ENCODE data around the gene CHMP4B. TPM values are rescaled to one million over a fixed set of nuclear protein-coding genes. Genes with fewer than 3 reads are reported as not detected.

Gene CHMP4B
- total RNA-seq, 1 experiment from 2014 or later: 77.6 TPM

DNA sequence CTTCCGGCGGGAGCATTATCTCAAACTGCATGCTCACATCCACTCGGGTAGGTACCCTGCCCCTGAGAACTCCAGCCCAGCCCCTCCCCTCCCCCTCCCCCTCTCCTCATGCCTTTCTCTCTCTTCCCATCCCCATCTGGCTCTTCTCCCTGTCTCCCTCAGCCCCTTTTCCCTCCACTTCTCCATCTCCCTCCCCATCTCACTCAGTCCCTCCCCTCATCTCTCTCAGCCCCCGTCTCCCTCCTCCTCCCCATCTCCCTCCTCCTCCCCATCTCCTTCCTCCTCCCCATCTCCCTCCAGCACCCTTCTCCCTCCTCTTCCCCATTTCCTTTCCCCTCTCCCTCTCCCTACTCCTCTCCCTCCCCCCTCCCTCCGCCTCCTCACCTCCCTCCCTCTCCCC lies 27.3 kb upstream of the CHMP4B start:
- POLR2A ChIA-PET: no interaction called here
- intact Hi-C loops (cut with micrococcal nuclease): no loop called here
- no peaks in the 10 kb centered on the region for H3K27me3 Mint-ChIP-seq (ENCODE audit: insufficient read depth, unreplicated experiment)
- no peak for DNase-seq (ENCODE audit: unreplicated experiment)
- H3K36me3 Mint-ChIP-seq (ENCODE audit: insufficient read depth, unreplicated experiment): peaks cover 14% of the 10 kb centered on the region
- no TSS peak for BruUV-seq (replicated peaks)
- CTCF ChIA-PET: no interaction called here
- TF ChIP-seq, protein P1, sequence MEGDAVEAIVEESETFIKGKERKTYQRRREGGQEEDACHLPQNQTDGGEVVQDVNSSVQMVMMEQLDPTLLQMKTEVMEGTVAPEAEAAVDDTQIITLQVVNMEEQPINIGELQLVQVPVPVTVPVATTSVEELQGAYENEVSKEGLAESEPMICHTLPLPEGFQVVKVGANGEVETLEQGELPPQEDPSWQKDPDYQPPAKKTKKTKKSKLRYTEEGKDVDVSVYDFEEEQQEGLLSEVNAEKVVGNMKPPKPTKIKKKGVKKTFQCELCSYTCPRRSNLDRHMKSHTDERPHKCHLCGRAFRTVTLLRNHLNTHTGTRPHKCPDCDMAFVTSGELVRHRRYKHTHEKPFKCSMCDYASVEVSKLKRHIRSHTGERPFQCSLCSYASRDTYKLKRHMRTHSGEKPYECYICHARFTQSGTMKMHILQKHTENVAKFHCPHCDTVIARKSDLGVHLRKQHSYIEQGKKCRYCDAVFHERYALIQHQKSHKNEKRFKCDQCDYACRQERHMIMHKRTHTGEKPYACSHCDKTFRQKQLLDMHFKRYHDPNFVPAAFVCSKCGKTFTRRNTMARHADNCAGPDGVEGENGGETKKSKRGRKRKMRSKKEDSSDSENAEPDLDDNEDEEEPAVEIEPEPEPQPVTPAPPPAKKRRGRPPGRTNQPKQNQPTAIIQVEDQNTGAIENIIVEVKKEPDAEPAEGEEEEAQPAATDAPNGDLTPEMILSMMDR (IDR thresholded peaks at IDR 0.05; ENCODE audit: unreplicated experiment): no peak
- peaks cover 8% of the 10 kb centered on the region for H3K4me1 Mint-ChIP-seq (ENCODE audit: insufficient read depth, unreplicated experiment)
- H3K9me3 Mint-ChIP-seq (ENCODE audit: unreplicated experiment): no peaks in the 10 kb centered on the region
- H3K4me3 Mint-ChIP-seq (ENCODE audit: unreplicated experiment): no peak overlapping the region
- no peak overlapping the region for H3K27ac Mint-ChIP-seq (ENCODE audit: low read depth, unreplicated experiment)

DNA sequence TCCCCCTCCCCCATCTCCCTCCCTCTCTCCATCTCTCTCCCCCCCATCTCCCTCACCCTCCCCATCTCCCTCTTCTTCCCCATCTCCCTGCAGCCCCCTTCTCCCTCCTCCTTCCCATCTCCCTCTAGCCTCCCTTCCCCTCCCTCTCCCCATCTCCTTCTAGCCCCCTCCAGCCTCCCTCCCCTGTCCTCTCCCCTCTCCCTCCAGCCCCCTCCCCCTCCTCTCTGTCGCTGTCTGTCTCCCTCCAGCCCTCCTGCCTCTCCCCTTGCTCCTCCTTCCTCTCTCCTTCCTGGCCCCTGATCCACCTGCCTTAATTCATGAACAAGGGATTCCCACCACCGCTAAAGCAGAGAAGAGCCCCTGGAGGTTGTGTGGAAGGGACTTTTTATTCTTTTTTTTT lies 26.9 kb upstream of the CHMP4B start:
- BruUV-seq (replicated peaks): no TSS peak
- POLR2A ChIA-PET: no interaction called here

DNA sequence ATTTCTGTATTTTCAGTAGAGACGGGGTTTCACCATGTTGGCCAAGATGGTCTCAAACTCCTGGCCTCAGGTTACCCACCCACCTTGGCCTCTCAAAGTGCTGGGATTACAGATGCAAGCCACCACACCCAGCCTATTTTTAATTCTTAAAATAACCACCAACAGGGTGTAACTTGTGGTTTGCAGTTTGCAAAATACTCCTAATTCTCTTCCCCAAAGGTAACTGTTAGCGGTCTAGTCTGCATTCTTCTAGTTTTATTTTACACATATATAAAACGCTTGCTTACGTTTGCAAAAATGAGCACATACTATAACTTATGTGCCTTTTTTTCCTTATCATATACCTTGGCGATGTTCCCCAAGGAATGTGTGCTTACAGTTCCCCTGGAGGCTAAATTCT lies 25.6 kb upstream of the CHMP4B start:
- intact Hi-C loops (cut with micrococcal nuclease): loop anchor here (5.0 kb wide), 2 partner anchors 53 to 282 kb away; partner anchors contain the start of gene ZNF341
- TF ChIP-seq, protein P1 (IDR thresholded peaks at IDR 0.05; ENCODE audit: unreplicated experiment): no peak
- H3K4me3 Mint-ChIP-seq (ENCODE audit: unreplicated experiment): no peak overlapping the region
- POLR2A ChIA-PET: interaction anchor here (1.2 kb wide), 1 partner anchor 8 kb away, joined by 4 read pairs; no protein-coding TSS in a partner anchor
- no peak for DNase-seq (ENCODE audit: unreplicated experiment)
- no peaks in the 10 kb centered on the region for H3K9me3 Mint-ChIP-seq (ENCODE audit: unreplicated experiment)
- H3K27ac Mint-ChIP-seq (ENCODE audit: low read depth, unreplicated experiment): no peak overlapping the region
- H3K27me3 Mint-ChIP-seq (ENCODE audit: insufficient read depth, unreplicated experiment): no peaks in the 10 kb centered on the region
- peaks cover 16% of the 10 kb centered on the region for H3K36me3 Mint-ChIP-seq (ENCODE audit: insufficient read depth, unreplicated experiment)
- peaks cover 20% of the 10 kb centered on the region for H3K4me1 Mint-ChIP-seq (ENCODE audit: insufficient read depth, unreplicated experiment)
- CTCF ChIA-PET: no interaction called here
- BruUV-seq (replicated peaks): no TSS peak

More for the DNA sequence above, 26.9 kb upstream of the CHMP4B start:
- intact Hi-C loops (cut with micrococcal nuclease): no loop called here
- Mint-ChIP-seq H3K27ac (ENCODE audit: low read depth, unreplicated experiment) (no peak overlapping the region), H3K4me3 (ENCODE audit: unreplicated experiment) (no peak overlapping the region), H3K27me3 (ENCODE audit: insufficient read depth, unreplicated experiment) (no peaks in the 10 kb centered on the region), H3K36me3 (ENCODE audit: insufficient read depth, unreplicated experiment) (peaks cover 14% of the 10 kb centered on the region), H3K4me1 (ENCODE audit: insufficient read depth, unreplicated experiment) (peaks cover 9% of the 10 kb centered on the region), H3K9me3 (ENCODE audit: unreplicated experiment) (no peaks in the 10 kb centered on the region)
- CTCF ChIA-PET: no interaction called here
- no peak for DNase-seq (ENCODE audit: unreplicated experiment)
- TF ChIP-seq, protein P1 (IDR thresholded peaks at IDR 0.05; ENCODE audit: unreplicated experiment): no peak

DNA sequence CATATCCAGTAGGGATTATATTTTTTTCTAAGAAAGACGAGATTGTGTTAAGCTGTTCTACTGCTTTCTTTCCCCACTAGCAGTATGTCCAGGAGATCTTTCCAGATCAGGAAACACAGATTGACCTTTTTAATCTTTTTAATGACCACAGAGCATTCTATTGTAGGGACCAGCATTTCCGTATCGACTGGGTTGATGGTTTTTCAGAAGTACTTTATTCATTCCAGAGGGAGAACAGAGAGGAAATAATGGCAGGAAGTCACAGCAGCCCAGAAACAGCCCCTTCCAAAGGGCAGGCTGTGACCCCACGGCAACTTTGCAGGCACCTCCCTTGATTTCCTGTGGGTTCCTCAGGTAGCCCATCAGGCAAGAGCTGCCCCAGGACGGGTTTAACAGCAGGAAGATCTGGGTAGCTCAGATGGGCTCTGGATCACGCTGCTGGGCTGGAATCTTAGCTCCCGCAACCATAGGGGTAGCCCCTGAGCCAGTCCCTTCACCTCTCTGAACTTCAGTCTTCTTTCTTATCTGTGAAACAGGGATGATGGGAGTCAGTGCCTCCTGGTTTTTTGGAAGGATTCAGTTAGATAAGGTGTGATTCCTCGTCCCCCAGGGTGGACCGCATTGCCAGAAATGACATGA lies 23.8 kb upstream of the CHMP4B start:
- POLR2A ChIA-PET: interaction anchor here (1.1 to 5.8 kb wide), 2 partner anchors 25 to 55 kb away, joined by 3 to 97 read pairs; partner anchors contain the start of gene CHMP4B
- Mint-ChIP-seq H3K36me3 (ENCODE audit: insufficient read depth, unreplicated experiment) (peaks cover 13% of the 10 kb centered on the region), H3K27ac (ENCODE audit: low read depth, unreplicated experiment) (no peak overlapping the region)

More for the DNA sequence above, 23.8 kb upstream of the CHMP4B start:
- TF ChIP-seq, protein P1 (IDR thresholded peaks at IDR 0.05; ENCODE audit: unreplicated experiment): no peak
- DNase-seq (ENCODE audit: unreplicated experiment): no peak
- H3K9me3 Mint-ChIP-seq (ENCODE audit: unreplicated experiment): no peaks in the 10 kb centered on the region
- no TSS peak for BruUV-seq (replicated peaks)
- CTCF ChIA-PET: interaction anchor here (0.5 kb wide), 1 partner anchor 275 kb away, joined by 3 read pairs; no protein-coding TSS in a partner anchor
- no peaks in the 10 kb centered on the region for H3K27me3 Mint-ChIP-seq (ENCODE audit: insufficient read depth, unreplicated experiment)
- H3K4me1 Mint-ChIP-seq (ENCODE audit: insufficient read depth, unreplicated experiment): peaks cover 24% of the 10 kb centered on the region
- intact Hi-C loops (cut with micrococcal nuclease): loop anchor here (5.0 kb wide), 2 partner anchors 55 to 280 kb away; partner anchors contain the start of gene ZNF341
- H3K4me3 Mint-ChIP-seq (ENCODE audit: unreplicated experiment): no peak overlapping the region

All from MCF 10A (cell line).